Pericardium fibroblast (primary cell): Measurements from ENCODE around the gene PWP1. TPM values are rescaled to one million over a fixed set of nuclear protein-coding genes. Genes with fewer than 3 reads are reported as not detected.

Experiments
- total RNA-seq: library from RNA; depleted of rRNA; stranded (reverse); fragments of >200 nt; gene quantifications from 2 replicates; pipeline ENCODE4 v1.2.3, GENCODE V29; 2015

The PWP1 gene
- 46.9 and 47.0 TPM in 2 replicates for total RNA-seq

DNA sequence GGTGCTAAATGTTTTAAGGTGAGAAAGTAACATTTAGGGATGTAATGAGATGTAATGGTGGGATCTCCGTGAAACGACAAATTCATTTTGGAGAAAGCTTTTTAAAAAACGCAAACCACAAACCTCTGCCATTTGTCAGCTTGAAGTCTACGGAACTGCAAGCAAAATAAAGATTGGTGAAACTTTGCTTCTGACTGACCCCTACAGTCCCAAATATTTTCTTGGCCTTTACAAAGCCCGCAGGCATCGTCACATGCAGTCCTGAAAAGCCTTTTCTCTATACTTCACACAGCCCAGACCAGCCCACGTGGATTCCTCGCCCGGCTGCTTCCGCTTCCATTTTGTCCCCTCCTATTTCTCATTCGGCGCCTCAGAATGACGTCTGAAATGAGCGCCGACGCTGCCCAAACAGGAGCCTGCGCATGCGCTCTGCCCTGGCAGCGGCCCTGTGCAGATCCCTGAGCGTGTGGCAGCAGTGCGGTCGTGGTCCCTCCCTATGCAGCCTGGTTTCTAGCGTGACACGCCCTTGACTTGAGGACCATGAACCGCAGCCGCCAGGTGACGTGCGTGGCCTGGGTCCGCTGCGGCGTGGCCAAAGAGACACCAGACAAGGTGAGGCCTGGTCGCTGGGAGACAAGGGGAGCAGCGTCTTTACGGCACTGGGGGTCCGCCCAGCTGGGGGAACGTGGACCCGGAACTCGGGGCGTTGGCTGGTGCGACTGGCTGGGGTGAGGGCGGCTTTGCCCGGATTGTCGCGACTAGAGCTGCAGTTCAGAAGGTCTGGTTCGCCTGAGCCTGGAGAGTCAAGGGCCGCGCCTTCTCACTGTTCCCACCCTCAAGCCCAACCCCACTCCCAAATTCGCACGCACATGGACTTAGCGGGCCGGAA, at the start of gene PWP1:
TSS of gene PWP1 (plus strand) at position 440 of the 889 bp plus-strand sequence. CDS start at position 541, 101 bp downstream.

DNA sequence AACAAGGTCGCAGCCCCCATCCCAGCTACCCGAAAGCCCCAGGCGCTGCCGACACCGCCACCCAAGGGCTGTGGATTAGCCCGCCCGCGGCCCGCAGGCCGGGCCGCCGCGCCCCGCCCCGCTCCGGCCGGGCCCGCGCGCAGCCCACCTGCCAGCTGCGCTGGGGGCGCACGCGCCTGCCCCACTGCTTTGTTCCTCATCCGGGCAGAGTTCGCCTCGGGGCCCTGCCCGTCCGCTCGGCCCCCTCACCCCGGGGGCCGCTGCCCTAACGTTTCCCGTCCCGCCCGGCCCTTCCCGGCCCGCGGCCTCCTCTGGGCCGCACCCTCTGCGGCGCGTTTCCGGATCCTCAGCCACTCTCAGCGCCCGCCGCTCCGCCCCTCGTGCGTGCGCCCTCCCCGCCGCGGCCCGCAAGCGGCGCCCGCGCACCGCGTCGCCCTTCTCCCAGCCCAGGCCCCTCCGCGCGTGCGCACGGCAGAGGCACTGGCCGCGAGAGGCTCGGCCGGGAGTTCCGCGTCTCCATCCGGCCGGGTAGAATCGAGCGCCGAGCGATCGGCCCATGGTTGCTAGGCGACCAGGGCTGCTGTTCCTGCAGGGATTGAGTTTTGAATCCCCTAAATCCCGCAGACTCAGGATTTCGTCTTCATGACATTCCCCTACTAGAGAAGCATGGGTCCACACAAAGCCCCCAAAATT, 75.4 kb downstream of the PWP1 start, which contains the start of gene PRDM4:
TSS of gene PRDM4 (minus strand) at position 329 of the 693 bp plus-strand sequence. CDS start 622 bp downstream, outside the sequence.

Other genes starting within 250 kb of the PWP1 start
- 15.3 and 18.6 TPM in 2 replicates for gene PRDM4, start 75.3 kb downstream of the PWP1 start, total RNA-seq
- gene ASCL4, start 88.9 kb downstream of the PWP1 start, total RNA-seq: not detected in 2 replicates